T-helper 9 cell (primary cell): Measurements from ENCODE around the gene NUDT16.

Experiments used
- DNase-seq: peaks from one replicate; pipeline ENCODE4 v3.0.0-alpha.2; 2020

NUDT16 gene

DNA sequence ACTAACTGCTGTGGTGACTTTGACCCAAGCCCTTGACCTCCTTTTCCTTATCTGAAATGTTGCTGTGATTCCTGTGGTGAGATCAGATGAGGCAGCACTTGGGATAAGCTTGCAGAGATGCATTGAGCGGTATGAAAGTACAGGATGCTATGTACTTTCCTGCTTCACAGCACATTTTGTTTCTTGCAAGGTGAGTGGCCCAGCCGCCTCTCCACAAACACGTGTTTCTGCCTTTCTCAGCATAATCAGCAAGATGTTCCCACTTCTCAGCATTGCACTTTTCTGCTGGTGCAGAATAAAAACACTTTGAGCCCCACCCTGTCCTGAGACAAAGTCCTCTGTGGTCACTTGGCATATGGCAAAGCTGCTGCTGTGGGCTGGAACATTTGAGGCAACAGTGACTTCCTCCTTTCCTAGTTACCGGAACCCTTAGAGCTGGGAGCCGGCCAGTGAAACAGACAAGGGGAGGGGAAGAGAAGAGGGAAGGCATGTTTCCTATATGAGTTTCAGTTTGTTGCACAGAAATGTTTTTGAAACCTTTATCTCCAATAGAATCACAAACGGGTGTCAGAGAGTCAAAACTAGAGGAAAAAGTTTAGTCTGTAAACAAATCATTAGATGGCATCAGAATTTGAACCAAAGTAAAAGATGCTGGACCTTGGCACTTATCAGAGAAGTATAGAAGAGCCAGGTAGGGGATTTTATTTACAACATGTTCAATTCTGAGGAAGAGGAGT, 5.0 kb downstream of the NUDT16 start:
- no peak for DNase-seq

DNA sequence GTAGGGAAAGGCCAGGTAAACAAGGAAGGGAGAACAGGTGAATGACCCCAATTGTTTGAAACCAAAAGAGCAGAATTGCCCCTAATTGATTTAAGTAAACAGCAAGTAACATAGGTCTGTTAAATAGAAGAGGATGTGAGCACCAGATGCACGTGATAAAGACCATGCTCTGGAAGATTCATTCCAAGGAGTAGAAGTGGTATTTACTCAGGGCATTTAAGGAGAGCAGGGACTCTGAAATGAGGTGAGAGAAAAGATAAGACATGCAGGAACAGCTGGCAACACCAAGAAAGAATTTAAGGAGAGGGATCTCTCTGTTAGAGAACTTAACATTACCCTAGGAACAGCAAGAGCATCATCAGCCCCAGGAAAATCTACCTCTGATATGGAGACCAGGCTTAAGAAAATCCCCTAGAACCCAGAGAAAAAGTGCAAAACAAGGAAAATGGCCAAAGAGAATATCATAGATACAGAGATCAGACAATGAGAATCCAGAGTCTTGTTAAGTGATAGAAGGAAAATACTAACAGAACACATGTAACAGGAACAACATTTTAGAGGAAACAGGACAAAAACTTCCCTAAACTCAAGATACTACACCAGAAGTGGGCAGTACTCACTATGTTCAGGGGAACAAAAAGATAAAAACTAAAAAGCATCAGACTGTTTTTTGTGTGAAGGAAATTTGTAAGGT, 6.4 kb downstream of the NUDT16 start:
- no peak for DNase-seq

DNA sequence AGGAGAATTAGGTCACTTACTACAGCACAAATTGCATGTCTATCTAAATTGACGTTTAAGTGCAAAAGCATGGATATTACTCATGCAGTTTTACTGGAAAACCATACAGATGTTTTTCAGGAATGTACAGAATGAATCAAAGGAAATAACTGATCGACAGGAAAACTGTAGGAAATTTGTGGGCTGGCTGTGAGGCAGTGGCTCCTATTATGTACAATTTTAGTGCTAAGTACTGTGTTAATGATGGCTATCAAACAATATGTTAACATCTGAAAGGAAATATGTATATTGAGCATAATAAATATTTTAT, 6.9 kb downstream of the NUDT16 start:
- DNase-seq: no peak

DNA sequence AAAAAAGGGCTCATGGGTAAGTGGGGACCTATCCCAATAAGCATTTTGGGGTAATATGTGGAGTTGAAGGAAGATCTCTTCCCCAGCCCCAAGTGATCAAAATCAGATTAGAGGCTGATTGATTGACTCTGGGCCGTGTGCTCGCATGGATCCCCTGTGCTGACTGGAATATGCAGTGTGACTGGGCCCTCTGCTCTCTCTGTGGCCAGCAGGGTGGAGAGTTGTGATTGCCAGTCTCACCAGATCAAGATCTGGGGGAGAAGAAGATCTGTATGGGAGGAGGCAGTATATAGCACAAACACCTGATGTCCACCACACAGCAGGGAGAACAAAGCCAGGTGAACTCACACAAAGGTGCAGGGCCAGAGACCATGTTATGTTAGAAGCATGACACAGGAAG, 8.8 kb downstream of the NUDT16 start:
- no peak for DNase-seq

DNA sequence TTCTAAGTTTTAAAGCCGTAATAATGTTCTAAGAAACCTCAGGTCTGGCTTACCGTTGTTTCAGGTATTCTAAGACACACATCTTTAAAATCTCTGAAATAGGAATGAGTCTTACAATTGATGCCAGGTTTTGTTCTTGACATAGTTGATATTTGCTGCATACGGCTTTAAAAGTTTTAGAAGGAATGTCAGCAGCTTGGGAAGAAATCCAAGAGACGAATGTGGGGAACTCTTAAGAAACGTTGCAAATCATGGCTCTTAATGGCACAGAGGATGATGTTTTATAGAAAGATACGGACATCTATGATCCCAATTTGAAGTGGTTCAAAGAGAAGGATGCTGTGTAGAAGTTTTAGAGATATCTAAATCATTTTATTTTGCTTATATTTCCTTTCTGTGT, 11.5 kb downstream of the NUDT16 start:
- DNase-seq: no peak

DNA sequence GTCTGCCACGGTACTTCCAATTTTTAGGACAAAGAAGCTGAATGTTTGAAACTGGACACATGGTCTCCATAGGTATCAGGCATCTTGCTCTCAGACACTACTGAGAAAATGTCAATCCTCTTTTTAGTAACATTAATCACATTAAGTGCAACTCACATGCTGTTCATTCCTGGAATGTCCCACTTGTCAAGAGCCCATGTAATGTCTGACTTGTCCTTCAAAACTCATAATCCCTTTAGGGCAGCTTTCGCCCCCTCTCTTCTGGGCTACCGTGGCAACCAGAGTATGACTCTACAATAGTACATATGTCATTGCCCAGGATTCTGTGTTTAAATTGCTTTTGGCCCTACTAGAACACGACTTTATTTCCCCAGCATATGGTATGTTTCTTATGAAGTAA, 12.3 kb downstream of the NUDT16 start:
- no peak for DNase-seq

DNA sequence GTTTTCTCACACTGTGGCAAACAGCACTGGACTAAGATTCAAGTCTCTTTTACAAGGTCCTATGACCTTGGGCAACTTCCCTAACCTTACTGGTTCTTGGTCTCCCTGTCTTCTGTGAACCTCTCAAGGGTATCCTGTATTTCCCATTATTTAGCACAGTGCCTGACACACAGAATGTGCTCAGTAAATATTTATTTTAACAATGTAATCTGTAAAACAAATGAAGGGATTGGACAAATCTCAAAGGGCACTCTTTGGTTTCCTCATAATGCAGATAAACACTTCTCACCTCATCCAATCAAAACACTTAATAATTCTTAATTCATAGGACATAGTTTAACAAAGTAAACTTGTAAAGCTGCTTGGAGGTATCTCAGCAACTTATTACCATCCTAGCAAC, 12.8 kb downstream of the NUDT16 start:
- no peak for DNase-seq

DNA sequence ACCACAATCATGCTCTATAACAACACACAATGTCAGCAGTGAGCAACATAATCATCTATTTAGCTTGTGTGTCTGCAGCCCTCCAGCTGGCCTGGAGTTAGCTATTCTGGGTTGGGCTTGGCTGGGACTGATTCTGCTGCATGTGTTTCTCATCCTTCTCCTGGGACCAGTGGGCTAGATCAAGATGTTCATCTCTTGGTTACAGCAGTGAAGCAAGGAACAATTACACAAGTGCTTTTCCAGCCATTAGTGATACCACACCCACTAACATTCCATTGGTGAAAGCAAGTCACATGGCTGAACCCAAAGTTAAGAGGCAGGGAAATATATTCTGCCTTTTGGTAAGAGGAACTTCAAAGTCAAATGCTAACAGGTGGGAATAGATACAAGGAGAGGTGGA, 14.6 kb downstream of the NUDT16 start:
- DNase-seq: no peak

DNA sequence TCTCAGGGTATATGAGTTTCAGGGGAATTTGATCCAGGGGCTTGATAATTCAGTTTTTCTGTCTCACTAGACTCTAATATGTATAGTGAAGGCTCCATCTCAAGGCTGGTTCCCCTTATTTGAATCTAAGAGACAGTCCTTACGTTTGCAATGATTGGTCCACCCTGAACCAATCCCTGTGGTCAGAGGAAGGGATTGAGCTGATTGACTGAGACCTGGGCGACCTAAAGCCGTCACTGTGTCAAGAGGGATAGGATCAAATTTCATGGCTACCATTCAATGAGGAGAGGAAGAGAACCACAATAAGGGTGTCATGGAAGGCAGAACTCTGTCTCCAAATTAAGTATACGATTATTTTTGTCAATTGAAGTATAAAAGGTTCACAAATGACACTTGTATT, 16.3 kb downstream of the NUDT16 start:
- DNase-seq: no peak

DNA sequence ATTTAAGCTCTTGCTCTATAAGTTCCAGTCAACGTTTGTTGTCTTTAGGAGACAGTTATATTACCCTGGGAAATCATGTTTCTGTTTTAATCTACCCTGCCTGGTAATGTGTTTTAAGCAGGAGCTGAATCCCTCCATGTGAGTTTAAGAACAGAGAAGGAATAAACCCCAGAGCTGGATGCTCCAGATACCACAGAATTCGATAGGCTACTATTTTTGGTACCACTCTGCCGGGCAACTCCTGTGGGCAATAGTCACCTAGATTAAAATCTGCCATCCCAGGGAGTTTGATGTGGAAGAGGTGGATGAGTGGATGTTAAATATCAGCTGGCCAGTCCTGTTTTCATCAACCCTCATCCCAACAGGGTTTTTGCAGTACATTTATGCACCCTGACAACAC, 20.4 kb downstream of the NUDT16 start:
- no peak for DNase-seq

DNA sequence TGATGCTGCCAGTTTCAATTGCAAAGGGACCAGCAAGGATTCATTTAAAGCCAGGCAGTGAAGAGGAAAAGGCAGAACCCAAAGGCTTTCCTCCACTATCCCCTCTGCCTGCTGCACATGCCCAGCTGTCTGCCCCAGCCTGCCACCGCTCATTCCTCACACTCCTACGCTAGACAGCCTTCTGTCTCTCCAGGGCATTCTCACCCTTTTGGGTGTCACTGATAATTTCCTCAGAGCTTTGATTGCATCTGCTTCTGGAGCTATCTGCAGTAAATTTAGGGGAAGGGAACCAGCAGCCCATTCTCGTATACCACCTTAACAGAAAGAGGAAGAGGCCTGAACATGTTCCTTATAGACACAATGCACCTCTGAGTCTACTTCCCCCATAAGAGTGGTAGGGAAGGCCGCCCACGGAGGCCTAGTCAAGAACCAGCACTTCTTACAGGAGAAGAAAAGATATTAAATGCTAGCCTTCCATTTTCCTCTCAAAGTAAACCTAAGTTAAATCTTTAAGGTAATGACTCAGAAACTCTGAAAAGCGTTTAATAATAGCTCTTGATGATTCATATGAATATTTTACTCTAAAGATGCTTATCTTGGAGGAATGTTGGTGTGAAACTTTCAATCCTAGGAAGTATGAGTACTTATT, 20.9 kb downstream of the NUDT16 start:
- no peak for DNase-seq

DNA sequence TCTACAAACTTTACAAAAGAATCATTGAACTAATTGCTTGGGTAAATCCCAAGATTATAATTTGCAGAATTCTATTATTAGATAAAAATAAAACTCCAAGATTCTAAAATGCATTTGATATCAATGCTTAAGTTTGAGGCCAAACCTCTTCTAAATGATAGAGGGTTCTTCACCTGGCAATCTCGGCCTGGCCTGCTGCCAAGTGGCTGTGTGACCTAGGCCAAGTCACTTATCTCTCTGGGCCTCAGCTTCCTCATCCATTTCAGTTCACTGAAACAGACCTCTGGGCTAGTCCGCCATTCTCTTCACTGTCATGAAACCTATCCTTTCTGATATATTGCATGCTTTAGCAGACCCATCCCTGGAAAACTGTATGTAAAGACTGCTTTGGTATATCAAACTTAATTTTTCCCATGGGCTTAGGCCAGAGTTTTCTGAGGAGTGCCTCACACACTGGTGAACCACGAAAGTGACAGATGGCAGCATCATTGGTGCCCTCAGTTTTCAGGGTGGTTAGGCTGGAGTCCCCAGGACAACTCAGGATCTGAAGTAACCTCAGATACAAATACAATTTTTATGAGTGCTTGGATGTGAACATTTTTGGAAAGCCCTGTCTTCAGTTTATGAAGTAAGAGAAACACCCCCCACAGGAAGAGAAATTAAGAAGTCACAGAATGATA, 21.8 kb downstream of the NUDT16 start:
- DNase-seq: no peak

DNA sequence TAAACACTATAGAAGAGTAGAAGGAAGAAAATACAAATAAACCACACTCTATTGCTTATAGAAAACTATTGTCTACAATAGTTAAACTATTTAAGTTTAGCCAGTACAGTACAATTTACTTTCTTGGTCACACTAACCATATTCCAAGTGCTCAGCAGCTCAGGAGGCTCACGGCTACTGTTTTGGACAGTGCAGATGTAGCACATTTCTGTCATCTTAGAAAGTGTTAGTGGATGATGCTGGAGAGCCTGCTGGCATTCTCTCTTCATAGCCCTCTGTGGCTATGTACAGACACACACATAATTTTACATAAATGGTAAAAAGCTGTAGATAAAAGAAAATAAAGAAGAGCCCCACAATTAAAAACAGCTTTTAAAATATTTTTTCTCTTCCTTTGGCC, 23.8 kb downstream of the NUDT16 start:
- no peak for DNase-seq

DNA sequence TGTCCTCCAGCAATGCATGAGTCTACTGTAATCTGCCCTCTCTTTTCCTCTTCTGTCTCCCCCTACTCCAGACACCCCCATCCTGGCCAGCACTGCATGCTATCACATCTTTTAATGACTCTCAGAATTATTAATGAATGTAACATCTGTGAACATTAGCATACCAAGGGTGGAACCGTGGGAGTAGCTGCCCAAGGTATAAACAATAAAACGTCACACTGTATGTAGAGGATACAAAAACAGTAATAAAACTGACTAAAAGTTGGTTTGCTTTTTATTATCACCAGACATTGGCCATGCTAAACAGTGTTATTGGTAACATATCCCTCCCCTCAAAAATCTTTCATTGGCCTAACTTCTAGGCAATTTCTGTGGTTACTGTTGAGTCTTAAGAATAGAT, 24.7 kb downstream of the NUDT16 start:
- no peak for DNase-seq

DNA sequence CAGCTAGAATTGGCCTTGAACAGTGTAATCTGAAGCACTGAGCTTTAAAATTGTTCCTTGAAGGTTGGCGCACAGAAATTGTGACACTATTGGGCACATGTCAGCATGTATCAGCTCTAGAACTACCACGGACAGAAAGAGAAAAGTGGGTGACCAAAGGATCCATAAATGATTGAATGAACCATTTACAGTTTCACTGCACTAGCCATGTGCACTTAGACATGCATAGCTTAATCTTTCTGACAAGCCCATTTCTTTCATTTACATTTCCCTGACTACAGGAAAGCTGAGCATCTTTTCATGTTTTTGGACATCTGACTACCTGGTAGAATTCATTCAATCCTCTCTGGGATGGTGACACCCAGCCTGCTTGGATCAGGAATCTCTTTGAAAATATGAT, 36.2 kb downstream of the NUDT16 start:
- no peak for DNase-seq

DNA sequence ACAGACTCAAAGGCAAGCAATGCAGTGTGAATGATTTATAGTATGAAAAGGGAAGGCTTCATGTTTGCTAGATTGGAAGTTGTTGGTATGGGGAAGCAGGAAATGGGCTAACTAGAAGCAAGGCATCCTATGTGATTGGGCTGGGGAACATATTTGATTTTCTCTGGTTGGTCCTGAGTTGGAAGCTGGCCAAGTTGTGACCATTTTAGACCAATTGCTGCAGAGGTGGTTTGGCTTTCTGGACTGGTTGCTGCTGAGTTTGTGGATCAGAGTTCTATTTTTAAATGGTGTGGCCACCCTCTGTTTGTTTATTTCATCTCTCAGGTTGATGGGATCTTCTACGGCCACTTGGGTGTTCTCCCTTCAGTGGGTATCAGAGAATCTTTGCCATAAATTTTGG, 39.7 kb downstream of the NUDT16 start:
- no peak for DNase-seq

DNA sequence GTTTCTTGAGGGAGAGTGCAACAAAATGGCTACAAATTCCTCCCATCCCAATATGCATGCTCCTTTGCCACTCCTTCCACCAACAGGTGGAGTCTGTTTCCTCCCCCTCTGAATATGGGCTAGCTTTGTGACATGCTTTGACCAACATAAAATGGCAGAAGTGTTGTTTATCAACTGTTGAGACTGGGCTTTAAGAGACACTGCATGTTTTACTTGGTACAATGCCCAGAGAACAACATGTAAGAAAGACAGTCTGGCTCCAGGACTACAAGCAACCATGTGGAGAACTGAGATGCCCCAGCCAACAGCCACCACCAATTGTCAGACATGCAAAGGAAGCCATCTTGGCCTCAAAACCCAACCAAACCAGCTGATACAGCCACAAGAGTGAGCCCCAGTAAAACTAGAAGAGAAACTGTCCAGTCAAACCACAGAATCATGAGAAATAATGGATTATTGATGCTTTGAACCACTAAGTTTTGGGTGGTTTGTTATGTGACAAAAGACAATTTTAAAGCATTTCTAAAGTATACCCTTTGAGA, 40.5 kb downstream of the NUDT16 start:
- DNase-seq: no peak

DNA sequence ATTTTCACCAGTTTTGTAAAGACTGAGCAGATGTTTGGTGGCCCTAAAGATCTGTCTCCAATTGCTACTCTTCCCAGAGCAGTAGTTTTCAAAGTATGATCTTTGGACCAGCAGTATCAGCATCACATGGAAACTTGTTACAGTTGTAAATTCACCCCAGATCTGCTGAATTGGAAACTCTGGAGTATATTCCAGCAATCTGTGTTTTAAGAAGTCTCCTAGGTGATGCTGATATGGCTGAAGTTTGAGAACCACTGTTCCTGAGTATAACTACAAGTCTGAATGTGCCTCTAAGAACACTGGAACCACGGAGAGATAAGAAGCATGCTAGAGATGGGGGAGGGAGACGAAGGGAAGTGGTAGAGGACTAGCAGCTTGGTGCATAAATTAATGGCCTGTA, 45.7 kb downstream of the NUDT16 start:
- no peak for DNase-seq

DNA sequence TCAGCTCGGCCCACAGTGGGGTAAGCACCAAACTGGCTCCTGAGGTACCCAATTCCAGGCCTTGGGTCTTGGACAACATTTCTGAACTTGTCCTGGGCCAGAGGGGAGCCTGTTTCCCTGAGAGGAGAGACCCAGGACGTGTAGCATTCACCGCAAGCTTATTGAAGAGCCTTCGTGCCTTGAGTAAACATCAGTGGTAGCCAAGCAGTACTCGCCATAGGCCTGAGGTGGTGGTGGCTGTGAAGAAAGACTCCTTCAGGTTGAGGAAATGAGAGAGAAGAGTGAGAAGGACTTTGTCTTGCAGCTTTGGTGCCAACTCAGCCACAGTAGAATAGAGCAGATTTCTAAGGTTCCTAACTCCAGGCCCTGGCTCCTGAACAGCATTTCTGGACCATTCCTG, 50.2 kb downstream of the NUDT16 start:
- DNase-seq: no peak

DNA sequence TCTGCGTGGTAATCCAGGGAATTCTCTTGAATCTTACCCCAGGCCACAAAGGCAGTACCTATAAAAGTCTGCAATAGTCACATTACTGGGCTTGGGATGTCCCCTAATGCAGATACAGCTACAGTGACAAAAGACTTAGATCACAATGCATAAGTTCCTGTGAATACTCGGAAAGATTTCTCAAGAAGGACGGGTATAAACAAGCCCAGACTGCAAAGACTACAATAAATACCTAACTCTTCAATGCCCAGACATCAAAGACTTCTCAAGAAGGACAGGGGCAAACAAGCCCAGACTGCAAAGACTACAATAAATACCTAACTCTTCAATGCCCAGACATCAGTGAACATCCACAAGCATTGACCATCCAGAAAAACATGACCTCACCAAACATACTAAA, 50.9 kb downstream of the NUDT16 start:
- no peak for DNase-seq

DNA sequence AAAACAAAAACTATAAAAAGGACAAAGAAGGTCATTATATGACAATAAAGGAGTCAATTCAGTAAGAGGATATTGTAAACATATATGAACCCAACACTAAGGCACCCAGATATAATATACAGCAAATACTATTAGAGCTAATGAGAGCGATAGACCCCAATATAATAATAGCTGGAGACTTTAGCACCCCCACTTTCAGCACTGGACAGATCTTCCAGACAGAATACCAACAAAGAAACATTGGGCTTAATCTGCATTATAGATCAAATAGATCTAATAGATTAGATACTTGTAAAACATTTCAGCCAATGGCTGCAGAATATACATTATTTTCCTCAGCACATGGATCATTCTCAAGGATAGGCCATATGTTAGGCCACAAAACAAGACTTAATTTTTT, 53.4 kb downstream of the NUDT16 start:
- DNase-seq: no peak
